HepG2 (cell line): Measurements from ENCODE around the gene KLB. TPM values are rescaled to one million over a fixed set of nuclear protein-coding genes. Genes with fewer than 3 reads are reported as not detected.

Source experiments
- ADNP ChIP-seq: sonication (generic); formaldehyde crosslinking; IDR thresholded peaks from 2 replicates; pipeline ENCODE4 v1.4.0; 2020; ENCODE audit warnings: missing genetic modification reagents
- GABPB1 ChIP-seq: IDR thresholded peaks from 2 replicates; pipeline ENCODE4 v1.6.1; 2016; ENCODE audit warnings: mild to moderate bottlenecking, missing genetic modification reagents, moderate library complexity, missing compliant biosample characterization
- KDM4B ChIP-seq: sonication (generic); formaldehyde crosslinking; IDR thresholded peaks from 2 replicates; pipeline ENCODE4 v1.4.0; 2020; ENCODE audit warnings: missing genetic modification reagents
- MXD4 ChIP-seq: IDR thresholded peaks from 2 replicates; pipeline ENCODE4 v1.6.1; 2016; ENCODE audit warnings: mild to moderate bottlenecking, missing biosample characterization, missing genetic modification reagents
- PAWR ChIP-seq: sonication (generic); formaldehyde crosslinking; IDR thresholded peaks from 2 replicates; pipeline ENCODE4 v1.4.0; 2020; ENCODE audit warnings: missing genetic modification reagents, mild to moderate bottlenecking, borderline replicate concordance
- ZNF138 ChIP-seq: sonication (generic); formaldehyde crosslinking; IDR thresholded peaks from 2 replicates; pipeline ENCODE4 v1.5.0; 2020; ENCODE audit warnings: mild to moderate bottlenecking, low read depth, missing genetic modification reagents
- ZNF230 ChIP-seq: sonication (generic); formaldehyde crosslinking; IDR thresholded peaks from 2 replicates; pipeline ENCODE4 v1.4.0; 2020; ENCODE audit warnings: mild to moderate bottlenecking, missing genetic modification reagents
- ZNF274 ChIP-seq: sonication (generic); formaldehyde crosslinking; IDR thresholded peaks from 2 replicates; pipeline ENCODE4 v1.5.1; 2020; ENCODE audit warnings: mild to moderate bottlenecking, missing genetic modification reagents
- ZNF598 ChIP-seq: sonication (generic); formaldehyde crosslinking; IDR thresholded peaks from 2 replicates; pipeline ENCODE4 v1.5.1; 2020; ENCODE audit warnings: mild to moderate bottlenecking, missing genetic modification reagents, borderline replicate concordance
- polyA plus RNA-seq, 8 experiments: library from polyadenylated mRNA; depleted of rRNA in 3 of 8; stranded (reverse) in 7 of 8; unstranded in 1 of 8; fragments of >200 nt; fragmentation: Illumina TruSeq in 4 of 8; extraction: Trizol in 4 of 8; gene quantifications; 2 replicates each; pipeline versions ENCODE4 v1.2.1 to v1.2.3, GENCODE V29; 2011 to 2016; ENCODE audit warnings: low read depth in 4 of 8, missing spikeins in 1 of 8, mixed read lengths in 1 of 8; ENCODE audit not compliant: insufficient read depth in 1 of 8
- total RNA-seq, 5 experiments: library from RNA; depleted of rRNA; stranded (reverse); fragments of >200 nt; fragmentation: Illumina TruSeq; extraction: Trizol; gene quantifications; 2 replicates each; pipeline ENCODE4 v1.2.3, GENCODE V29; 2016; ENCODE audit warnings: low read depth in 1 of 5
- TF ChIP-seq, protein P1 (sequence below), 2 experiments: sonication (generic) in 1 of 2; formaldehyde crosslinking in 1 of 2; IDR thresholded peaks; 2 replicates each; pipeline versions ENCODE4 v1.6.1 to v1.9.0; 2014 to 2022; ENCODE audit warnings: antibody characterized with exemption in 1 of 2, borderline replicate concordance in 1 of 2, inconsistent platforms in 1 of 2, low read depth in 1 of 2, missing genetic modification reagents in 1 of 2
- TF ChIP-seq, protein P2 (sequence below): IDR thresholded peaks from 2 replicates; pipeline ENCODE4 v1.6.1; 2016; ENCODE audit warnings: missing compliant biosample characterization, missing genetic modification reagents, borderline replicate concordance
- TF ChIP-seq, protein P3 (sequence below): sonication (generic); formaldehyde crosslinking; IDR thresholded peaks from 2 replicates; pipeline ENCODE4 v1.4.0; 2020; ENCODE audit warnings: missing genetic modification reagents
- TF ChIP-seq, protein P4 (sequence below): sonication (generic); formaldehyde crosslinking; IDR thresholded peaks from 2 replicates; pipeline ENCODE4 v1.5.0; 2020; ENCODE audit warnings: mild to moderate bottlenecking, missing genetic modification reagents, moderate library complexity
- TF ChIP-seq, protein P5 (sequence below): sonication (generic); formaldehyde crosslinking; conservative IDR thresholded peaks from 2 replicates; pipeline ENCODE4 v1.4.0; 2020; ENCODE audit warnings: missing genetic modification reagents

Gene KLB
- total and polyA plus RNA-seq, 2 of the 13 experiments (the other 11 are each of a cell fraction or from before 2014, with no cell fraction given): 25.3 to 82.0 TPM

DNA sequence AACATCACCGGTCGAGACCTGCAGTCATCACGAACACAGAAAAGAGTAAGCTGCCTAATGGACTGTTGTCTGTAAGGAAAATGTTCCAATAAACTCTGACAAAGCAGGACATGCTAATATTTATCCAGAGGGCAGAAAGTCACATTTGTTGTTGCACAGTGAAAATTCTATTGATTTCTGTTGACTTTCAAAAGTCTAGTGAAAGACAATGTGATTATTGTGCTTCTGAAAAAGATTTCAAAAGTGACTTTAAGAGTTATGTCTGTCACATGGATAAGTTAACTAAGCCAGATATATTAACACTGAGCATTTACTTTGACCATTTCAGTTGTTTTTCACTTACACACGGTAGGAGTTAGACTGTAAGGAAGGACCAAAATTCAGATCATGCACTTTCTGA is 31.3 kb upstream of the KLB start (continued):
- TF ChIP-seq, protein P1, sequence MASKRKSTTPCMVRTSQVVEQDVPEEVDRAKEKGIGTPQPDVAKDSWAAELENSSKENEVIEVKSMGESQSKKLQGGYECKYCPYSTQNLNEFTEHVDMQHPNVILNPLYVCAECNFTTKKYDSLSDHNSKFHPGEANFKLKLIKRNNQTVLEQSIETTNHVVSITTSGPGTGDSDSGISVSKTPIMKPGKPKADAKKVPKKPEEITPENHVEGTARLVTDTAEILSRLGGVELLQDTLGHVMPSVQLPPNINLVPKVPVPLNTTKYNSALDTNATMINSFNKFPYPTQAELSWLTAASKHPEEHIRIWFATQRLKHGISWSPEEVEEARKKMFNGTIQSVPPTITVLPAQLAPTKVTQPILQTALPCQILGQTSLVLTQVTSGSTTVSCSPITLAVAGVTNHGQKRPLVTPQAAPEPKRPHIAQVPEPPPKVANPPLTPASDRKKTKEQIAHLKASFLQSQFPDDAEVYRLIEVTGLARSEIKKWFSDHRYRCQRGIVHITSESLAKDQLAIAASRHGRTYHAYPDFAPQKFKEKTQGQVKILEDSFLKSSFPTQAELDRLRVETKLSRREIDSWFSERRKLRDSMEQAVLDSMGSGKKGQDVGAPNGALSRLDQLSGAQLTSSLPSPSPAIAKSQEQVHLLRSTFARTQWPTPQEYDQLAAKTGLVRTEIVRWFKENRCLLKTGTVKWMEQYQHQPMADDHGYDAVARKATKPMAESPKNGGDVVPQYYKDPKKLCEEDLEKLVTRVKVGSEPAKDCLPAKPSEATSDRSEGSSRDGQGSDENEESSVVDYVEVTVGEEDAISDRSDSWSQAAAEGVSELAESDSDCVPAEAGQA (IDR thresholded peaks at IDR 0.05; ENCODE audit: low read depth): no peak
- TF ChIP-seq, protein P1 (CRISPR knock-in tag; IDR thresholded peaks at IDR 0.05; ENCODE audit: borderline replicate concordance): no peak
- TF ChIP-seq ZNF274 (CRISPR knock-in tag) (no peak), KDM4B (CRISPR knock-in tag) (no peak), GABPB1 (CRISPR knock-in tag) (no peak), PAWR (CRISPR knock-in tag) (no peak), ADNP (no peak), MXD4 (CRISPR knock-in tag) (peak; percentile 48; the same call in 1 of the 2 replicates), ZNF598 (CRISPR knock-in tag) (no peak), ZNF138 (CRISPR knock-in tag) (no peak), ZNF230 (no peak; the same call in 1 of the 2 replicates)
- TF ChIP-seq, protein P2, sequence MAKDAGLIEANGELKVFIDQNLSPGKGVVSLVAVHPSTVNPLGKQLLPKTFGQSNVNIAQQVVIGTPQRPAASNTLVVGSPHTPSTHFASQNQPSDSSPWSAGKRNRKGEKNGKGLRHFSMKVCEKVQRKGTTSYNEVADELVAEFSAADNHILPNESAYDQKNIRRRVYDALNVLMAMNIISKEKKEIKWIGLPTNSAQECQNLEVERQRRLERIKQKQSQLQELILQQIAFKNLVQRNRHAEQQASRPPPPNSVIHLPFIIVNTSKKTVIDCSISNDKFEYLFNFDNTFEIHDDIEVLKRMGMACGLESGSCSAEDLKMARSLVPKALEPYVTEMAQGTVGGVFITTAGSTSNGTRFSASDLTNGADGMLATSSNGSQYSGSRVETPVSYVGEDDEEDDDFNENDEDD (CRISPR knock-in tag): no peak
- TF ChIP-seq, protein P3, sequence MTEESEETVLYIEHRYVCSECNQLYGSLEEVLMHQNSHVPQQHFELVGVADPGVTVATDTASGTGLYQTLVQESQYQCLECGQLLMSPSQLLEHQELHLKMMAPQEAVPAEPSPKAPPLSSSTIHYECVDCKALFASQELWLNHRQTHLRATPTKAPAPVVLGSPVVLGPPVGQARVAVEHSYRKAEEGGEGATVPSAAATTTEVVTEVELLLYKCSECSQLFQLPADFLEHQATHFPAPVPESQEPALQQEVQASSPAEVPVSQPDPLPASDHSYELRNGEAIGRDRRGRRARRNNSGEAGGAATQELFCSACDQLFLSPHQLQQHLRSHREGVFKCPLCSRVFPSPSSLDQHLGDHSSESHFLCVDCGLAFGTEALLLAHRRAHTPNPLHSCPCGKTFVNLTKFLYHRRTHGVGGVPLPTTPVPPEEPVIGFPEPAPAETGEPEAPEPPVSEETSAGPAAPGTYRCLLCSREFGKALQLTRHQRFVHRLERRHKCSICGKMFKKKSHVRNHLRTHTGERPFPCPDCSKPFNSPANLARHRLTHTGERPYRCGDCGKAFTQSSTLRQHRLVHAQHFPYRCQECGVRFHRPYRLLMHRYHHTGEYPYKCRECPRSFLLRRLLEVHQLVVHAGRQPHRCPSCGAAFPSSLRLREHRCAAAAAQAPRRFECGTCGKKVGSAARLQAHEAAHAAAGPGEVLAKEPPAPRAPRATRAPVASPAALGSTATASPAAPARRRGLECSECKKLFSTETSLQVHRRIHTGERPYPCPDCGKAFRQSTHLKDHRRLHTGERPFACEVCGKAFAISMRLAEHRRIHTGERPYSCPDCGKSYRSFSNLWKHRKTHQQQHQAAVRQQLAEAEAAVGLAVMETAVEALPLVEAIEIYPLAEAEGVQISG (CRISPR knock-in tag): no peak
- TF ChIP-seq, protein P4, sequence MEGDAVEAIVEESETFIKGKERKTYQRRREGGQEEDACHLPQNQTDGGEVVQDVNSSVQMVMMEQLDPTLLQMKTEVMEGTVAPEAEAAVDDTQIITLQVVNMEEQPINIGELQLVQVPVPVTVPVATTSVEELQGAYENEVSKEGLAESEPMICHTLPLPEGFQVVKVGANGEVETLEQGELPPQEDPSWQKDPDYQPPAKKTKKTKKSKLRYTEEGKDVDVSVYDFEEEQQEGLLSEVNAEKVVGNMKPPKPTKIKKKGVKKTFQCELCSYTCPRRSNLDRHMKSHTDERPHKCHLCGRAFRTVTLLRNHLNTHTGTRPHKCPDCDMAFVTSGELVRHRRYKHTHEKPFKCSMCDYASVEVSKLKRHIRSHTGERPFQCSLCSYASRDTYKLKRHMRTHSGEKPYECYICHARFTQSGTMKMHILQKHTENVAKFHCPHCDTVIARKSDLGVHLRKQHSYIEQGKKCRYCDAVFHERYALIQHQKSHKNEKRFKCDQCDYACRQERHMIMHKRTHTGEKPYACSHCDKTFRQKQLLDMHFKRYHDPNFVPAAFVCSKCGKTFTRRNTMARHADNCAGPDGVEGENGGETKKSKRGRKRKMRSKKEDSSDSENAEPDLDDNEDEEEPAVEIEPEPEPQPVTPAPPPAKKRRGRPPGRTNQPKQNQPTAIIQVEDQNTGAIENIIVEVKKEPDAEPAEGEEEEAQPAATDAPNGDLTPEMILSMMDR (CRISPR knock-in tag): no peak
- TF ChIP-seq, protein P5, sequence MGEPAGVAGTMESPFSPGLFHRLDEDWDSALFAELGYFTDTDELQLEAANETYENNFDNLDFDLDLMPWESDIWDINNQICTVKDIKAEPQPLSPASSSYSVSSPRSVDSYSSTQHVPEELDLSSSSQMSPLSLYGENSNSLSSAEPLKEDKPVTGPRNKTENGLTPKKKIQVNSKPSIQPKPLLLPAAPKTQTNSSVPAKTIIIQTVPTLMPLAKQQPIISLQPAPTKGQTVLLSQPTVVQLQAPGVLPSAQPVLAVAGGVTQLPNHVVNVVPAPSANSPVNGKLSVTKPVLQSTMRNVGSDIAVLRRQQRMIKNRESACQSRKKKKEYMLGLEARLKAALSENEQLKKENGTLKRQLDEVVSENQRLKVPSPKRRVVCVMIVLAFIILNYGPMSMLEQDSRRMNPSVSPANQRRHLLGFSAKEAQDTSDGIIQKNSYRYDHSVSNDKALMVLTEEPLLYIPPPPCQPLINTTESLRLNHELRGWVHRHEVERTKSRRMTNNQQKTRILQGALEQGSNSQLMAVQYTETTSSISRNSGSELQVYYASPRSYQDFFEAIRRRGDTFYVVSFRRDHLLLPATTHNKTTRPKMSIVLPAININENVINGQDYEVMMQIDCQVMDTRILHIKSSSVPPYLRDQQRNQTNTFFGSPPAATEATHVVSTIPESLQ (CRISPR knock-in tag): no peak
